Measurements from ENCODE around the gene OR51E1. TPM values are rescaled to one million over a fixed set of nuclear protein-coding genes. Genes with fewer than 3 reads are reported as not detected.
A peak's percentile ranks its signal among the peaks of the same experiment; 100 is the strongest.

The OR51E1 gene
- total and polyA plus RNA-seq, 5 donors = 0.22 to 0.63 (median 0.25) TPM

DNA sequence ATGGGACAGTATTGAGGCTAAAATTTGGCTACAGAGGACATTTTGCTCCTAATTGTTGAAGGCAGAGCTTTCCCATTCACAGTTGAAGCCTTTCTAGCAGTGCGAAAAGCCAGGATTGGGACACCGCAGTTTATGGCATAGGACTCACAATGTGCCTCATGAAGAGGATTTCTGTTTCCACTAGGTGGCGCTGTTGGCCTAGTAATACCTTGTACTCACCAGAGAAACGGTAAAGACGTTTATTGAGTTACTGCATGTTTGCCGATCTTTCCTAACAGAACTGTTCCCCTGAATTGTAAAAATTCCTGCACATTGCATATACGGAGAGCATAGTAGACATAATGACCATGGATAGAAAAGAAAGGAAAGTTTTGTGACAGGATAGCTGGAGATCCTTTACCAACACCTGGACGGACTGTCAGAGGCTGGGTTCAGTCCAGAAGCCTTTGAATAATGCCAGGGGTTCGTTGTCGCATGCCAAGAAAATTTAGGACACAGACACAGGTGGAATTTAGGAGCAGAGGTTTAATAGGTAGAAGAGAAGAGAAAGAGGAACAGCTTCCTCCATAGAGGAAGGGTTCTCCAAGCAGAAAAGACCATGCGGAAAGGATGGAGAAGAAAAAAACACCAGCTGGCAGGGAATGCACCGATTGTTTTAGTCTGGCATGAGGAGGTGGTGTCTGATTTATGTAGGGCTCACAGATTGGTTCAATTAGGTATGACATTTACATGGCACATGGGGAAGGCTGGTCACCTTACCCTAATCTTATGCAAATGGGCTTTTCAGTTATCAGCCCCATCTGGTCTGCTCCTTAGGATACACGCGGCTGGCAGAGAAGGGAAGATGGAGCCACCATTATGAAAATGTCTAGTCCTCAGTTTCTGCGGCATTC lies 17.3 kb upstream of the OR51E1 start:
- ATAC-seq = peak in 1 of 2 donors; percentile 59
- intact Hi-C loops (cut with DNase I) = no loop called here
- Histone ChIP-seq H3K9me3 (ENCODE audit: control insufficient read depth, low read length) (no peaks in the 10 kb centered on the region), H3K27me3 (ENCODE audit: control insufficient read depth, insufficient read depth) (no peaks in the 10 kb centered on the region), H3K4me1 (ENCODE audit: control insufficient read depth, insufficient read depth, low read length) (no peaks in the 10 kb centered on the region), H3K4me3 (ENCODE audit: low read length) (no peak overlapping the region), H3K27ac (ENCODE audit: low read length) (no peak overlapping the region)
- no peak for DNase-seq
- 39% methylated on average over 15 of the region's 15 CpGs for WGBS

DNA sequence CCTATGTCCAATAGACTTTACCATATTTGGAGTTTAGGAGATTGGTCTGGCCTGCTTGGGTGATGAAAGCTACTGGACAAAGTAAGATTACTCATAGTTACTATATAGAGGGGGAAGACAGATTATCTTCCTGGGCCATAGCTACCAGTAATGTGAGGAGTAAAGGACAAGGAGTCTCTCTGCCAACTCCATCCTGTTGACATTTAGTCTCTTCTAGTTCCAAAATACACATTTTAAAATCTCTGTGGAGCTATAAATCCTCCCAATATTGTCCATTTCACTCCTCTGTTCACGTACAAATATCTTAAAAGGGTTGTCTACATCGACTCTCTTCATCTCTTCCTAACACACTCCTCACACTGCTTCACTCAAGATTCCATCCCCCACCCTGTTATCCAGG lies 7.6 kb upstream of the OR51E1 start:
- Histone ChIP-seq H3K27ac (ENCODE audit: low read length) (no peak overlapping the region), H3K4me1 (ENCODE audit: control insufficient read depth, insufficient read depth, low read length) (no peaks in the 10 kb centered on the region), H3K4me3 (ENCODE audit: low read length) (no peak overlapping the region), H3K9me3 (ENCODE audit: control insufficient read depth, low read length) (no peaks in the 10 kb centered on the region), H3K27me3 (ENCODE audit: control insufficient read depth, insufficient read depth) (no peaks in the 10 kb centered on the region)
- no peak for ATAC-seq
- intact Hi-C loops (cut with DNase I) = loop anchor here in 3 of 4 donors (2.0 to 5.0 kb wide), 4 partner anchors 191 to 371 kb away; no protein-coding TSS in a partner anchor
- WGBS = 57% methylated on average over 2 of the region's 2 CpGs
- no peak for DNase-seq

DNA sequence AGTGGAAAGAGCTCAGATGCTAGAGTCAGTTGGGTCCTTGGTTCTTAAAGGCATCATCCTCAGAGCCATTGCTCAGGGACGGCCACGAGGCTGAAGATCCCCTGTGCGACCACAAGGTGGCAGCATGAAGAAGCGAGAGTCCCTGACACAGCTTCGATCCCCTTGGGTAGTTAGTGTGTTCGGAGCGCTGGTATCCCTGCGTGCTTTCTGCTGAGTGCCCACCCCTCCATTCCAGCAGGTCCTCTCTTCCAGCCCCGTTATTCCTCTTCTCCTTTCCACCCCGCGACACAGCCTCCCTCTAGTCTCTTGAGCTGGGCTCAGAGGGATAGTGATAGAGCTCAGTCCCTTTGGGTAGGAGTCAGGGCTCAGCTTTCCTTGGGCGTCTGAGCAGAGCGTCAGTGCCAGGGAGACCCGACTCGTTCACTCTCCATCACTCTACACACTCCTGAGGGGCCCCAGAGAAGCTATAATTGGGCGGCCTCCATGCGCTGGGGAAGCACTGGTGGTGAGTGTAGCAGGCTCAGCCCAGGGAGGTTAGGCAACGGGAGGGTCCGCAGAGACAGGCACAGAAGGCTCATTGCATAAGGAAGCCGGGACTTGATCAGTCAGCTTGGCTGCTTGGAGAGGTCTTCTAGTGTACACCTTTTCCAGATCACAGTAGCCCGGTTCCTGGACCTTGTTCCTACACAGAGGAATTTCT lies 6.7 kb upstream of the OR51E1 start, which contains the start of gene OR51D1:
TSS of gene OR51D1 (plus strand) at position 516 of the 700 bp plus-strand sequence. CDS start 2,314 bp downstream, outside the sequence.
- Histone ChIP-seq H3K4me3 (ENCODE audit: low read length) (peak within 1 kb of the TSS; percentile 1), H3K27ac (ENCODE audit: low read length) (no peak within 1 kb of the TSS)

DNA sequence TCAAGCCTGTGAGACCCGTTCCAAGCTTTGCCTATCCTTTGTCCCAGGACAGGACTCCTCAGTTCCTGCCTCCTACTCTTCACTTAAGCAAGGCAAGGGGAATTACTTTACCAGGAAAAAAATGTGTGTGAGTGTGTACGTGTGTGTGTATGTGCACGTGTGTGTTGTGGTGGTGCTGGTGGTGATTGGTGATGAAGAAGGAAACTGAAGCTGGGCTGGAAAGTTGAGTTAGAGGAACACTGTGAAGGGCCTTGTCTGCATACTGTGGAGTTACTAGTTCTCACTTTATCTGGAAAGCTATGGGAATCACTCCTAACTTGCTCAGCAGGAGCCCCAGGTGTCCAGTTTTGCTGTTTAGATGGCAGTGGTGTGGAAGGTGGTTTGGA lies 6.1 kb upstream of the OR51E1 start:
- H3K4me1 ChIP-seq (ENCODE audit: control insufficient read depth, insufficient read depth, low read length) = no peaks in the 10 kb centered on the region
- ATAC-seq (no peak), DNase-seq (no peak)
- no peaks in the 10 kb centered on the region for H3K27me3 ChIP-seq (ENCODE audit: control insufficient read depth, insufficient read depth)
- no peaks in the 10 kb centered on the region for H3K9me3 ChIP-seq (ENCODE audit: control insufficient read depth, low read length)
- no peak overlapping the region for H3K4me3 ChIP-seq (ENCODE audit: low read length)
- no peak overlapping the region for H3K27ac ChIP-seq (ENCODE audit: low read length)
- 82% methylated on average over 3 of the region's 3 CpGs for WGBS
- intact Hi-C loops (cut with DNase I) = loop anchor here in 3 of 4 donors (2.0 to 5.0 kb wide), 4 partner anchors 189 to 370 kb away; no protein-coding TSS in a partner anchor

More for the DNA sequence above, 6.7 kb upstream of the OR51E1 start, which contains the start of gene OR51D1:
- Histone ChIP-seq H3K9me3 (ENCODE audit: control insufficient read depth, low read length) (no peaks in the 10 kb centered on the region), H3K27me3 (ENCODE audit: control insufficient read depth, insufficient read depth) (no peaks in the 10 kb centered on the region), H3K4me1 (ENCODE audit: control insufficient read depth, insufficient read depth, low read length) (no peaks in the 10 kb centered on the region)
- WGBS = 31% methylated on average over 21 of the region's 21 CpGs
- peak; percentile 94 for ATAC-seq
- intact Hi-C loops (cut with DNase I) = loop anchor here in 3 of 4 donors (2.0 to 5.0 kb wide), 4 partner anchors 190 to 370 kb away; no protein-coding TSS in a partner anchor
- peak; percentile 68 to 83 (median 82) for DNase-seq

DNA sequence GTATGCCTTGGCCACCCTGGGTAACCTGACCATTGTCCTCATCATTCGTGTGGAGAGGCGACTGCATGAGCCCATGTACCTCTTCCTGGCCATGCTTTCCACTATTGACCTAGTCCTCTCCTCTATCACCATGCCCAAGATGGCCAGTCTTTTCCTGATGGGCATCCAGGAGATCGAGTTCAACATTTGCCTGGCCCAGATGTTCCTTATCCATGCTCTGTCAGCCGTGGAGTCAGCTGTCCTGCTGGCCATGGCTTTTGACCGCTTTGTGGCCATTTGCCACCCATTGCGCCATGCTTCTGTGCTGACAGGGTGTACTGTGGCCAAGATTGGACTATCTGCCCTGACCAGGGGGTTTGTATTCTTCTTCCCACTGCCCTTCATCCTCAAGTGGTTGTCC lies 3.9 kb upstream of the OR51E1 start:
- ATAC-seq (no peak), DNase-seq (no peak)
- H3K4me3 ChIP-seq (ENCODE audit: low read length) = no peak overlapping the region
- H3K9me3 ChIP-seq (ENCODE audit: control insufficient read depth, low read length) = no peaks in the 10 kb centered on the region
- no peaks in the 10 kb centered on the region for H3K27me3 ChIP-seq (ENCODE audit: control insufficient read depth, insufficient read depth)
- intact Hi-C loops (cut with DNase I) = loop anchor here in 3 of 4 donors (5.0 kb wide), 3 partner anchors 187 to 367 kb away; no protein-coding TSS in a partner anchor
- WGBS = 92% methylated on average over 6 of the region's 6 CpGs
- H3K27ac ChIP-seq (ENCODE audit: low read length) = no peak overlapping the region
- H3K4me1 ChIP-seq (ENCODE audit: control insufficient read depth, insufficient read depth, low read length) = no peaks in the 10 kb centered on the region

DNA sequence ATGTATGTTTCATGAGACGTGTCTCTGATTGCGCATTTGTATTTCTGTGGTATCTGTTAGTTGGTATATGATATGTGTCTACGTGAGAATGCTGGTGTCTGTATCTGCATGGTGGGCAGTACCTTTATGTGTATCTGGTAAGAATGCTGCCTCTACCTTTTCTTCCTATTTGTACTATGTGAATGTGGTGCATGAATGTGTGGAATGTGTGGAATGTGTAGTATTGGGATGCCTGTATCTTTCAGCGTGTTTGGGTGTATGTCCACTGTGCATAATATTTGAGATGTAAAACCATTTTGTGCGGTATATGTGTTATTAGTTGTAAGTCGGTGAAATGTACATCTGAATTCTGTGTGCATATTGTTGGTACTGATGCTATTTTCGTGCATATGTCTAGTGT lies 2.3 kb upstream of the OR51E1 start:
- Histone ChIP-seq H3K4me3 (ENCODE audit: low read length) (no peak overlapping the region), H3K9me3 (ENCODE audit: control insufficient read depth, low read length) (no peaks in the 10 kb centered on the region), H3K27me3 (ENCODE audit: control insufficient read depth, insufficient read depth) (no peaks in the 10 kb centered on the region), H3K4me1 (ENCODE audit: control insufficient read depth, insufficient read depth, low read length) (no peaks in the 10 kb centered on the region), H3K27ac (ENCODE audit: low read length) (no peak overlapping the region)
- no peak for ATAC-seq
- no peak for DNase-seq
- intact Hi-C loops (cut with DNase I) = no loop called here
- WGBS = 87% methylated on average over 7 of the region's 7 CpGs

DNA sequence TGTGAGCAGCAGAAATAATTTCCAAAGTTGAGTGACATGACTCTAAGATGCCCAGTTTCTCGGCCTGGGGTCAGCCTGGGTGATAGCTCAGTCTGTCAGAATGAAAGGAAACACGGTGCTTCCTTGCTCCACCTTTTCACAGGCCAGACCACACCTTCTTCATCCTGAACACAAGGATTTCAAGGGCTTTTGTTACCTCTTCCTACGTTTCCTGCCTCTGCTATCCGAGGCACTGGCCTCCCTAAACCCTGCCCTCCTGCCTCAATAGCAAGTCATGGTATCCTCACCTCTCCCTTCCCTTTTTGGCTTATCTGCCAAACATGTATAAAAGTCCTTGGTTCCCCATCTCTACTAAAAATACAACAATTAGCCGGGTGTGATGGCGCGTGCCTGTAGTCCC lies 1.7 kb upstream of the OR51E1 start:
- no peak overlapping the region for H3K4me3 ChIP-seq (ENCODE audit: low read length)
- no peaks in the 10 kb centered on the region for H3K27me3 ChIP-seq (ENCODE audit: control insufficient read depth, insufficient read depth)
- no peaks in the 10 kb centered on the region for H3K4me1 ChIP-seq (ENCODE audit: control insufficient read depth, insufficient read depth, low read length)
- DNase-seq (no peak), ATAC-seq (no peak)
- WGBS = 68% methylated on average over 7 of the region's 7 CpGs
- H3K9me3 ChIP-seq (ENCODE audit: control insufficient read depth, low read length) = no peaks in the 10 kb centered on the region
- intact Hi-C loops (cut with DNase I) = no loop called here
- H3K27ac ChIP-seq (ENCODE audit: low read length) = no peak overlapping the region

DNA sequence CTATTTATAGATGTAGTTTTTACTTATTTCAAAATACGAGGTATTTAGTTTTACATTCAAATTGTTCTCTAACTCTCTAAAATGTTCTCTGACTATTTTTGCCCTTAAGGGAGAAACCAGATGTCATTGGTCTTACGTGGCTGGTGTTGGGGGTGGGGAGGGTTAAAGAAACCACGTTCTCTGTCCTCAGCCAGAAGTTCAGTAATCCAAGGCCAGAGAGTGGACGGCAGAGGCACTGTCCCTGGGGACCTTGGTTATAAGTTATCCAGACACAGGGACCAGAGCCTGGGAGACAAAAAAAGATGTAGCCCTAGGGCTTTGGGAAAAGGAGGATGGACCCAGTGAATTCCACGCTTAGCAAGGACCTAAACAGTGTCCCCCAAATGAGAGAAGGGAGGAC lies 706 bp upstream of the OR51E1 start:
- ATAC-seq = no peak
- Histone ChIP-seq H3K27me3 (ENCODE audit: control insufficient read depth, insufficient read depth) (no peaks in the 10 kb centered on the region), H3K4me1 (ENCODE audit: control insufficient read depth, insufficient read depth, low read length) (no peaks in the 10 kb centered on the region), H3K9me3 (ENCODE audit: control insufficient read depth, low read length) (no peaks in the 10 kb centered on the region), H3K27ac (ENCODE audit: low read length) (no peak overlapping the region), H3K4me3 (ENCODE audit: low read length) (no peak overlapping the region)
- no peak for DNase-seq
- intact Hi-C loops (cut with DNase I) = no loop called here
- 26% methylated on average over 5 of the region's 5 CpGs for WGBS

DNA sequence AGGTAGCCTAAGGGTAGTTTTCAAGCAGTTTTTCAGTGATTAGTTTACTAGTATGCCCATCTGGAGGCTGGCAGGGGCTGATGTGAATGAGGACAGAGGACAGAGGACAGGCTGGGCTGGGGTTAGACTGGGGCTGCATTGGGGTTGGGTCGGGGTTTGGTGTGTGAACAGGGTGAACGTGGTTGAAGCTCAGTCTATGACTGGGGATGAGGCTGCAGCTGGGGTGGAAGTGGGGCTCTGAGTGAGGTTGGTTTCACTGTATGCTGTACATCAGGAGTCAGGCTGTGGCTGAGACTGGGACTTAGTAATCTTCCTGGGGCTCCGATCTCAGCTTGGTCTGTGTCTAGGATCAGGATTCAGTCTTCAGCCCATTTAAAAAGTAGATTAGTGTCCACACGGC lies 451 bp downstream of the OR51E1 start:
- 67% methylated on average over 4 of the region's 4 CpGs for WGBS
- peak overlapping the region; percentile 4 for H3K4me3 ChIP-seq (ENCODE audit: low read length)
- intact Hi-C loops (cut with DNase I) = no loop called here
- H3K27me3 ChIP-seq (ENCODE audit: control insufficient read depth, insufficient read depth) = no peaks in the 10 kb centered on the region
- H3K4me1 ChIP-seq (ENCODE audit: control insufficient read depth, insufficient read depth, low read length) = no peaks in the 10 kb centered on the region
- no peak for ATAC-seq
- H3K9me3 ChIP-seq (ENCODE audit: control insufficient read depth, low read length) = no peaks in the 10 kb centered on the region
- DNase-seq = no peak
- H3K27ac ChIP-seq (ENCODE audit: low read length) = peak overlapping the region; percentile 2

DNA sequence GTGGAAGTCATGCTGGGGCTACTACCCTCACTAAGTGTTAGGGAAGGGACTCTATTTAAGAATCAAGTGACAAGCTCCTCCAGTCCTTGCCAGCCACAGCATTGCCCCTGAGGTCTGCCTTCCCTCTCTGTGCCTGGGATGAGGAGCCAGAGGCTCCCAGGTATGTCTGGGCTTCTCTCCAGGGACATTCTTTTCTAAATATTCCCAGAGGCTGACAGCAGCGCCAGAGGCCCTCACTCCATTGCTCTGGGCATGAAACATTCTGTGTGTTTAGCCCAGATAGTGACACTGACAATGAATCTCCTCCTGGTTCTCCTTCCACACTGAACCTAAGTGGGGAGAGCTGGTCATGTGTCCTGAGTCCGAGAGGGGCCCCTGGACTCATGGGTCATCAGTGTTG lies 2.2 kb downstream of the OR51E1 start:
- no peaks in the 10 kb centered on the region for H3K4me1 ChIP-seq (ENCODE audit: control insufficient read depth, insufficient read depth, low read length)

DNA sequence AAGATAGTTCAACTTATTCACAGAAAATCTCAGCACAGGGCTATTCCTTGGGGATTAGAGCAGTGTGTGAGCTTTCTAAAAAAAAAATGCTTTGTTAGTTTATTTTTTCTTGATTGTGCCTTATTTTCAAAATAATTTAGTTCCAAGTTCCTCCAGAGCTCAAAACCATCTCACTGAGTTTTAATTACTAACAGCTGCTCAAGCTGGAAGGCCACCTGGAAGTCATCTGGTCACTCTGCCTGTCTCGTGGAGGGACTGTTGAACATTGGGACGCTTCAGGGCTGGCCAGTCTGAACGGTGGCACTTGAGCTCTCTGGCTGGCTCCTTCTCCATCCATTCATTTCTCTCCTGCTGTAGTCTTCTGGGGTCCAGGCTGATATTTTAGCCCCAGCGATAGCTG lies 4.0 kb downstream of the OR51E1 start:
- no peak for ATAC-seq
- Histone ChIP-seq H3K4me1 (ENCODE audit: control insufficient read depth, insufficient read depth, low read length) (no peaks in the 10 kb centered on the region), H3K27ac (ENCODE audit: low read length) (no peak overlapping the region), H3K4me3 (ENCODE audit: low read length) (no peak overlapping the region), H3K27me3 (ENCODE audit: control insufficient read depth, insufficient read depth) (no peaks in the 10 kb centered on the region), H3K9me3 (ENCODE audit: control insufficient read depth, low read length) (no peaks in the 10 kb centered on the region)
- intact Hi-C loops (cut with DNase I) = no loop called here
- DNase-seq = no peak
- WGBS = 54% methylated on average over 4 of the region's 4 CpGs

More for the DNA sequence above, 2.2 kb downstream of the OR51E1 start:
- peak overlapping the region; percentile 75 for H3K27ac ChIP-seq (ENCODE audit: low read length)
- no peaks in the 10 kb centered on the region for H3K27me3 ChIP-seq (ENCODE audit: control insufficient read depth, insufficient read depth)
- ATAC-seq = peak; percentile 64 to 85
- intact Hi-C loops (cut with DNase I) = no loop called here
- DNase-seq = peak in 2 of 3 donors; percentile 48 to 53
- no peaks in the 10 kb centered on the region for H3K9me3 ChIP-seq (ENCODE audit: control insufficient read depth, low read length)
- H3K4me3 ChIP-seq (ENCODE audit: low read length) = no peak overlapping the region
- 67% methylated on average over 2 of the region's 2 CpGs for WGBS

Data from right cardiac atrium (tissue), 5 donors.